ENCODE results near the gene POU3F4.
A peak's percentile ranks its signal among the peaks of the same experiment; 100 is the strongest.

The POU3F4 gene

DNA sequence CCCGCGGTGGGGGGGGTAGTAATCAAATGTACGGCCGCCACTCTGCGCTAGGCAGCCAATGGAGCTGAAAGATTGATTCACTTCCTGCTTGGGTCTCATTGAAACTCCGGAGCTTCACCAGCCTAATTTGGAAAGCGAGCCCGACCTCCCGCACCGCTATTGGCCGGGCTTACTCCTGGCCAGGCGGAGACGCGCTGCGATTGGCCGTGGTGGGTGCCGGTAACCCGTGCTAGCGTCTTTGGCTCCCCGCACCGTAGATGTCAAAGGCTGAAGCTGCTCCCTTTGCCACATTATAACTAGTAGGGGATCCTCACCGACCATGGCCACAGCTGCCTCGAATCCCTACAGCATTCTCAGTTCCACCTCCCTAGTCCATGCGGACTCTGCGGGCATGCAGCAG lies at the start of gene POU3F4:
Gene POU3F4, plus strand, starts transcription at position 285 of the 400 bp plus-strand sequence. Its CDS starts 35 bp downstream, at position 320.
- H3K36me3 ChIP-seq (ENCODE audit: control insufficient read depth, low read depth, low read length), result no peaks in the 10 kb centered on the region
- peaks cover 5% of the 10 kb centered on the region for H3K9me3 ChIP-seq (ENCODE audit: control insufficient read depth, low read depth, low read length)
- no peak within 1 kb of the TSS for H3K27ac ChIP-seq (ENCODE audit: low read length)
- peaks cover 16% of the 10 kb centered on the region for H3K27me3 ChIP-seq (ENCODE audit: control insufficient read depth, insufficient read depth, low read length)
- peaks cover 35% of the 10 kb centered on the region for H3K4me1 ChIP-seq (ENCODE audit: control insufficient read depth, low read depth, low read length)
- no peak within 1 kb of the TSS for H3K9ac ChIP-seq (ENCODE audit: low read length)
- no peak within 1 kb of the TSS for H3K4me3 ChIP-seq (ENCODE audit: low read length)

DNA sequence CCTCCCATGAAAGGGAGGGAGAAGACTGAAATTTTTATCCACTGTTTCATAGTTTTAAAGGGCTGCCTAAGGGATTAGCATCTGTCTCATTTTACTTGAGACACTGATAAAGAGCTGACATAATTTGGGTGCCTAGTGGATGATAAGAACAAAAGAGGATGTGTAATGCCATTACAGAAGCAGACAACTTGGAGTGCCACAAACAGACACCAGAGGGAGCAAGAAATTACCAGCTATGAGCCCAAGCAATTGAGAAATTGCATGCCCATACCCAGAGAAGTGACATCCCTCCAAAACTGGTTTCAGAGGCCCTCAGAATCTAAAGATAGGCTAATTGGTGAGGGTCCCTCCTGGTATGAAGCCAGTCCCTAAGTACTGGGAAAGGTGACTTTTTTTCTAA lies 38.5 kb upstream of the POU3F4 start:
- peaks cover 18% of the 10 kb centered on the region for H3K9me3 ChIP-seq (ENCODE audit: control insufficient read depth, low read depth, low read length)
- H3K4me1 ChIP-seq (ENCODE audit: control insufficient read depth, low read depth, low read length), result no peaks in the 10 kb centered on the region
- no peaks in the 10 kb centered on the region for H3K36me3 ChIP-seq (ENCODE audit: control insufficient read depth, low read depth, low read length)
- H3K9ac ChIP-seq (ENCODE audit: low read length), result no peak overlapping the region
- no peaks in the 10 kb centered on the region for H3K27me3 ChIP-seq (ENCODE audit: control insufficient read depth, insufficient read depth, low read length)
- no peak overlapping the region for H3K27ac ChIP-seq (ENCODE audit: low read length)
- H3K4me3 ChIP-seq (ENCODE audit: low read length), result no peak overlapping the region

DNA sequence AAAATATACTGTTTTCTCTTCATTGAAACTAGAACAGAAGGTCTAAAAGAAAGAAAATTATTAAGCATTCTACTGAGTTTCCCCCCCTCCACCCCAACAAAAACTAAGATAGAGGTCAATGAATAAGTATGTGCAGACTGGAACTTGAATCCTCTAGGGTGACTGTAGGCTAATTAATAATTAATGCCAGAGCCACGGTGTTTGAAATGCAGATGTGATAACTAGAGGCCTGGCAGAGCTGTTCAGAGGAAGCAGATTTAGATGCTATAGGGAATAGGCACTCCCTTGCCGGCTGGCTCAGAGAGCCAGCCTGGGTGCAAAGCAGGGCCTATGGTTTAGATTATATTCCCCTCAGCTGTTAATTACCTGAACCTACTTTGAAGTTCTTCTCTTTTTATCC lies 12.2 kb upstream of the POU3F4 start:
- H3K4me1 ChIP-seq (ENCODE audit: control insufficient read depth, low read depth, low read length), result peaks cover 5% of the 10 kb centered on the region
- no peak overlapping the region for H3K9ac ChIP-seq (ENCODE audit: low read length)
- peaks cover 17% of the 10 kb centered on the region for H3K9me3 ChIP-seq (ENCODE audit: control insufficient read depth, low read depth, low read length)
- no peak overlapping the region for H3K4me3 ChIP-seq (ENCODE audit: low read length)
- H3K36me3 ChIP-seq (ENCODE audit: control insufficient read depth, low read depth, low read length), result no peaks in the 10 kb centered on the region
- no peaks in the 10 kb centered on the region for H3K27me3 ChIP-seq (ENCODE audit: control insufficient read depth, insufficient read depth, low read length)
- no peak overlapping the region for H3K27ac ChIP-seq (ENCODE audit: low read length)

DNA sequence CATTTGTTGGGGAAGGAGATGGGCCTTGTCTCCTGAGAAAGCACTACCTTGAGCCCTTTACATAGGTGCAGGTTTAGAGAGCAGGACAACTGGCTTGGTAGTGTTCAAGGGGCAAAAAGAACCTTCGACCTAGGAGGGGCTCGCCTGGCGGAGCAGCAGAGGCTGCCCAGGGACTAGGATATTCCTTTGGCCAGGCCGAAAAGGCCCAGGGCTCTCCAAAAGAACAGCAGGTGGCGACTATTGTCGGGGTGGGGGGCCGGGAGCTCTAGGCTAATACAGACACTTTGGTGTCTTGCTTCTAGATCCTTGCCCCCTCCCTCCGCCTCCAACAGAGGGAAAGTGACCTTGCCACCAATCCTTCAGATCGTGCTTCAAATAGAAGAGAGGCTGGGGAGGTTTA lies 7.1 kb upstream of the POU3F4 start:
- peaks cover 19% of the 10 kb centered on the region for H3K4me1 ChIP-seq (ENCODE audit: control insufficient read depth, low read depth, low read length)
- peaks cover 17% of the 10 kb centered on the region for H3K27me3 ChIP-seq (ENCODE audit: control insufficient read depth, insufficient read depth, low read length)
- no peak overlapping the region for H3K4me3 ChIP-seq (ENCODE audit: low read length)
- H3K9ac ChIP-seq (ENCODE audit: low read length), result no peak overlapping the region
- no peaks in the 10 kb centered on the region for H3K36me3 ChIP-seq (ENCODE audit: control insufficient read depth, low read depth, low read length)
- peaks cover 22% of the 10 kb centered on the region for H3K9me3 ChIP-seq (ENCODE audit: control insufficient read depth, low read depth, low read length)
- no peak overlapping the region for H3K27ac ChIP-seq (ENCODE audit: low read length)

DNA sequence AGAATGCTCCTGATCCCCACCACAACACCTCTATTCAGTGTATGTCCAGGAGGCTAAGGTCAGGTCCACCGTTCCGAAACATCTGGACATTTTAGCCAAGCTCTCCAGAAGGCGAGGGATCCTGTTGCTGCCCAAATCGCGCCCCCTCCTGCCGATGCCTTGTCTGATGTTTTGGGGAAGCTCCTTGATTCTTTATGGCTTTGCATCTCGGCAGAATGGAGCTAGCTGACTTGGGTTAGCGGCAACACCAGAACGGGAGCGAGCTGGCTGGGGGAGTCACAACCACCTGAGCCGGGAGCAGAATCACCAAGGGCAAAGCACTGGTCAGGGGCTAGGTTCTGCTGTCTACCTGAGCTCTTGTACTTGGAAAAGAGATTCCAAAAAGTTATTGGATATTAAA lies 6.6 kb upstream of the POU3F4 start:
- H3K27me3 ChIP-seq (ENCODE audit: control insufficient read depth, insufficient read depth, low read length), result peaks cover 17% of the 10 kb centered on the region
- no peaks in the 10 kb centered on the region for H3K36me3 ChIP-seq (ENCODE audit: control insufficient read depth, low read depth, low read length)
- no peak overlapping the region for H3K27ac ChIP-seq (ENCODE audit: low read length)
- H3K4me3 ChIP-seq (ENCODE audit: low read length), result no peak overlapping the region
- peaks cover 19% of the 10 kb centered on the region for H3K9me3 ChIP-seq (ENCODE audit: control insufficient read depth, low read depth, low read length)
- H3K9ac ChIP-seq (ENCODE audit: low read length), result no peak overlapping the region
- peaks cover 20% of the 10 kb centered on the region for H3K4me1 ChIP-seq (ENCODE audit: control insufficient read depth, low read depth, low read length)

DNA sequence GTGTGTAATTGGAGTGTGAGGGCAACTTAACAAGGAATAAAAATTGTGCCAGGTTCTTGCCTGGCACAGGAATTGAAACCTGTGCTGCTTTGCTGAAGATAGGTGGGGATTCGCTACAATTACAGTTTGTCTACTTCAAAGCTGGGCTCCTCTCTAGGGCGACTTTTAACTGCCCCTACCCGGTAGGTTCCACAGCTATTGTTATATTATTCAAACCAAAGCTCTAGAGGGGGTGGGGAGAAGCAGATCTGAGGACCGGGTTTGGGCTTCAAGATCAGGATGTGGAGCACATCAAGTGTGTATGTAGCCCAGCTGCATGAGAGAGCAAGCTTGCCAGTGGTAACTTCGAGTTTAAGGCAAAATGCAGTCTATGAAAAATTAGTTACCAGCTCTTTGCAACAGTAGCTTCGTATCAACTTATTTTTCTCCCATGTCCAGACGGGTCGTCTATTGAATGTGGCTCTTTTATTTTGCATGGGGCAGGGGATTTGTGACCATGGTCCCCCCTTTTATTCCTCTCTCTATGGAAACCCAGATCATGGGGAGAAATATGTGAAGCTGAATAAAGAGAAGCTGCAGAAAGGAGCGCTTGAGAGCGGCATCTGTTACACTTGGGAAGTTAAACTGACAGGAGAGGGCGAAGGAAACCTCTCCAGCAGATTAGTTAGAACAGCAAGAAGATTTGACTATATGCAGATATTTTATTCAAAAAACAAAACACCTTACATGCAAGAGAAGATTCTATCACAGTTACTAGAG lies 3.2 kb upstream of the POU3F4 start:
- H3K27me3 ChIP-seq (ENCODE audit: control insufficient read depth, insufficient read depth, low read length), result peaks cover 24% of the 10 kb centered on the region
- peak overlapping the region; percentile 0 for H3K4me3 ChIP-seq (ENCODE audit: low read length)
- H3K9me3 ChIP-seq (ENCODE audit: control insufficient read depth, low read depth, low read length), result peaks cover 9% of the 10 kb centered on the region
- no peak overlapping the region for H3K27ac ChIP-seq (ENCODE audit: low read length)
- H3K9ac ChIP-seq (ENCODE audit: low read length), result no peak overlapping the region
- H3K4me1 ChIP-seq (ENCODE audit: control insufficient read depth, low read depth, low read length), result peaks cover 25% of the 10 kb centered on the region
- H3K36me3 ChIP-seq (ENCODE audit: control insufficient read depth, low read depth, low read length), result no peaks in the 10 kb centered on the region

DNA sequence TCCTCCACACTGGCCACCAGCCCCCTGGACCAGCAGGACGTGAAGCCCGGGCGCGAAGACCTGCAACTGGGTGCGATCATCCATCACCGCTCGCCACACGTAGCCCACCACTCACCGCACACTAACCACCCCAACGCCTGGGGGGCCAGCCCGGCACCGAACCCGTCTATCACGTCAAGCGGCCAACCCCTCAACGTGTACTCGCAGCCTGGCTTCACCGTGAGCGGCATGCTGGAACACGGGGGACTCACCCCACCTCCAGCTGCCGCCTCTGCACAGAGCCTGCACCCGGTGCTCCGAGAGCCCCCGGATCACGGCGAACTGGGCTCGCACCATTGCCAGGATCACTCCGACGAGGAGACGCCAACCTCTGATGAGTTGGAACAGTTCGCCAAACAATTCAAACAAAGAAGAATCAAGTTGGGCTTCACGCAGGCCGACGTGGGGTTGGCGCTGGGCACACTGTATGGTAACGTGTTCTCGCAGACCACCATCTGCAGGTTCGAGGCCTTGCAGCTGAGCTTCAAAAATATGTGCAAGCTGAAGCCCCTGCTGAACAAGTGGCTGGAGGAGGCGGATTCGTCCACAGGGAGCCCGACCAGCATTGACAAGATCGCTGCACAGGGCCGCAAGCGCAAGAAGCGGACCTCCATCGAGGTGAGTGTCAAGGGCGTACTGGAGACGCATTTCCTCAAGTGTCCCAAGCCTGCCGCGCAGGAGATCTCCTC lies 600 bp downstream of the POU3F4 start:
- H3K4me1 ChIP-seq (ENCODE audit: control insufficient read depth, low read depth, low read length), result peaks cover 34% of the 10 kb centered on the region
- no peaks in the 10 kb centered on the region for H3K36me3 ChIP-seq (ENCODE audit: control insufficient read depth, low read depth, low read length)
- no peak overlapping the region for H3K27ac ChIP-seq (ENCODE audit: low read length)
- H3K27me3 ChIP-seq (ENCODE audit: control insufficient read depth, insufficient read depth, low read length), result peaks cover 15% of the 10 kb centered on the region
- H3K4me3 ChIP-seq (ENCODE audit: low read length), result no peak overlapping the region
- H3K9ac ChIP-seq (ENCODE audit: low read length), result no peak overlapping the region
- H3K9me3 ChIP-seq (ENCODE audit: control insufficient read depth, low read depth, low read length), result peaks cover 3% of the 10 kb centered on the region

DNA sequence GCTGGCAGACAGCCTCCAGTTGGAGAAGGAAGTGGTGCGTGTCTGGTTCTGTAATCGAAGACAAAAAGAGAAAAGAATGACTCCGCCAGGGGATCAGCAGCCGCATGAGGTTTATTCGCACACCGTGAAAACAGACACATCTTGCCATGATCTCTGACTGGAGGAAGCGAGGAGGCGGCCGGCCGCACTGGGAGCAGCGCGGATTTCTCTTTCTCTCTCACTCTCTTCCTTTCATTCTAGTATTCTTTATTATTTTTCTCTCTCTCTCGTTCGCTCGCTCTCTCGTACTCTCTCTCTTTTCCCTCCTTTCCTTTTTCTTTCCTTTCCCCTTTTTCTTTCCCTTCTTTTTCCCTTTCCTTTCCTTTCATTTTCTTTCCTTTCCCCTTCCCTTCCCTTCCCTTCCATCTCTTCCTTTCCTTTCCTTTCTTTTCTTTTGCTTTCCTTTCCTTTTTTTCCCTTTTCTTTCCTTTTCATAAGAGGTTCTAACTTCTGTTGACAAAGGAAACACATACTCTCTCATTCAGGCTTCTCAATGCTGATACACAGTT lies 1.2 kb downstream of the POU3F4 start:
- H3K4me3 ChIP-seq (ENCODE audit: low read length), result peak overlapping the region; percentile 67
- peaks cover 4% of the 10 kb centered on the region for H3K9me3 ChIP-seq (ENCODE audit: control insufficient read depth, low read depth, low read length)
- H3K27ac ChIP-seq (ENCODE audit: low read length), result no peak overlapping the region
- peaks cover 31% of the 10 kb centered on the region for H3K4me1 ChIP-seq (ENCODE audit: control insufficient read depth, low read depth, low read length)
- H3K36me3 ChIP-seq (ENCODE audit: control insufficient read depth, low read depth, low read length), result no peaks in the 10 kb centered on the region
- no peak overlapping the region for H3K9ac ChIP-seq (ENCODE audit: low read length)
- H3K27me3 ChIP-seq (ENCODE audit: control insufficient read depth, insufficient read depth, low read length), result peaks cover 8% of the 10 kb centered on the region

DNA sequence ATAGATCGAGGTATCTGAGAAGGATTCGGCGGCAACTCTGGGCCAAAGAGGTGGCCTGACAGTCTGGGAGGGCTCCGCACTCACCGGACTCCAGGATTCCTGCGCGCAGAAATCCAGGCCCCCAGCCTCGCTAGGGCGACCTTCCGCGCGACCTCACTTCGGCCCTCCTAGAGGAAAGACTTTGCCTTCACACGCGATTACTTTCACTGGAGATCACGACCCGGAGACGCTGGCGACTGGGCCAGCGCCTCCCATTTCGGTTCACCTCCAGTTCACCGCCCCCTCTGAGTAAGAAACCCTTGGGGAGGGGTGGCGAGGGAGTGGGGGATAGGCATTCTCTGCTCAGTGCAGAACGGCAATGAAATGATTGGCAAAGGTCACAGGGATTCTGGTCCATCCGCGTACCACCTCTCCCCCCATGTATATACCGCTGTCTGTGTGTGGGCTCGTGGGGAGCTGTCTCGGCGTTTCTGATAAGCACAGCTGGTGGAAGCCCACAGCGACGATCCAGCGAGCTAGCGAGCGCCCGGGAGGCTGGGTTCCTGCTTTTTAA lies 2.5 kb downstream of the POU3F4 start:
- H3K27ac ChIP-seq (ENCODE audit: low read length), result no peak overlapping the region
- no peaks in the 10 kb centered on the region for H3K36me3 ChIP-seq (ENCODE audit: control insufficient read depth, low read depth, low read length)
- peak overlapping the region; percentile 67 for H3K4me3 ChIP-seq (ENCODE audit: low read length)
- peaks cover 7% of the 10 kb centered on the region for H3K27me3 ChIP-seq (ENCODE audit: control insufficient read depth, insufficient read depth, low read length)
- H3K4me1 ChIP-seq (ENCODE audit: control insufficient read depth, low read depth, low read length), result peaks cover 30% of the 10 kb centered on the region
- no peak overlapping the region for H3K9ac ChIP-seq (ENCODE audit: low read length)
- peaks cover 9% of the 10 kb centered on the region for H3K9me3 ChIP-seq (ENCODE audit: control insufficient read depth, low read depth, low read length)

DNA sequence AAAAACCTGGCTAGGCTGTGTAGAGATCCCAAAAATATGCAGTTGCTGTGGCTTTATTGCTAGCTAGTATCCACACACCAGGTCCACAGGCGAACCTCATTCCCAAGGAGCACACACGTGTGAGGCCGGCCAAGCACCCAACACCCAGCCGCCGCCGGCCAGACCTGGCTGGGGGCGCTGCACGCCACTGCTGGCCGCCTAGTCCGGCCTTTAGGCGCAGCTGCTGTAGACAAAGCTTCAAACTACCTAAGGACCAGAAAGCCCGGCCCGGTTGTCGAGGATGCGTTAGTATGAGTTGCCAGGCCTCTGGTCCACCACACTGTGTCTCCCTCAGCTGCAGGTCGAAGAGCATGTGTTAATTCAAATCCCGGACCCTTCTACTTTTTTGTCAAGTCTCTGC lies 3.1 kb downstream of the POU3F4 start:
- Histone ChIP-seq H3K9me3 (ENCODE audit: control insufficient read depth, low read depth, low read length) (peaks cover 9% of the 10 kb centered on the region), H3K4me1 (ENCODE audit: control insufficient read depth, low read depth, low read length) (peaks cover 30% of the 10 kb centered on the region), H3K4me3 (ENCODE audit: low read length) (peak overlapping the region; percentile 67), H3K9ac (ENCODE audit: low read length) (no peak overlapping the region), H3K36me3 (ENCODE audit: control insufficient read depth, low read depth, low read length) (no peaks in the 10 kb centered on the region), H3K27ac (ENCODE audit: low read length) (no peak overlapping the region), H3K27me3 (ENCODE audit: control insufficient read depth, insufficient read depth, low read length) (peaks cover 7% of the 10 kb centered on the region)

DNA sequence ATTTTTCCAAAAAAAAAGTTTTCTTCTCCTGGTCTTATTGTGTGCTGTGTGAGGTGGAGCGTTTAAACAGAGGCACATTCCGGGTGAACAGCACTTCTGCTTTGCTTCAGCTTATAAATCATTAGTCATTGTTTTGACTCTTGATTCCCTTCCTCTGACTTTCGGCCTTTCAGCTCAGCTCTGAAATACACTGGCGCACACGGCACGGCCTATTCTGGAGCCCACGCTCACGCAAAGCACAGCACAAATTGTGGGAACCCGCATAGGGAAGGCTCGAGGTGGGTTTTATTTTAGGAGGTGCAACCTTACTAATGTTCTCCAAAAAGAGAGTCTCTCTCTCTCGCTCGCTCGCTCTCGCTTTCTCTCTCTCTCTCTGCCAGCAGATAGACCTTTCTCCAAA lies 4.0 kb downstream of the POU3F4 start:
- Histone ChIP-seq H3K27me3 (ENCODE audit: control insufficient read depth, insufficient read depth, low read length) (peaks cover 7% of the 10 kb centered on the region), H3K4me3 (ENCODE audit: low read length) (no peak overlapping the region), H3K9ac (ENCODE audit: low read length) (no peak overlapping the region), H3K27ac (ENCODE audit: low read length) (no peak overlapping the region), H3K36me3 (ENCODE audit: control insufficient read depth, low read depth, low read length) (no peaks in the 10 kb centered on the region), H3K4me1 (ENCODE audit: control insufficient read depth, low read depth, low read length) (peaks cover 33% of the 10 kb centered on the region), H3K9me3 (ENCODE audit: control insufficient read depth, low read depth, low read length) (peaks cover 9% of the 10 kb centered on the region)
